Measurements from ENCODE around the gene MYO18A.

The MYO18A gene

GRCh38 chr17:29073045-29073444 is 107.2 kb downstream of the MYO18A start:
- DNase-seq, result no peak

- DNase-seq, result no peak
Observed at GRCh38 chr17:29071303-29071702, 108.9 kb downstream of the MYO18A start.

DNA sequence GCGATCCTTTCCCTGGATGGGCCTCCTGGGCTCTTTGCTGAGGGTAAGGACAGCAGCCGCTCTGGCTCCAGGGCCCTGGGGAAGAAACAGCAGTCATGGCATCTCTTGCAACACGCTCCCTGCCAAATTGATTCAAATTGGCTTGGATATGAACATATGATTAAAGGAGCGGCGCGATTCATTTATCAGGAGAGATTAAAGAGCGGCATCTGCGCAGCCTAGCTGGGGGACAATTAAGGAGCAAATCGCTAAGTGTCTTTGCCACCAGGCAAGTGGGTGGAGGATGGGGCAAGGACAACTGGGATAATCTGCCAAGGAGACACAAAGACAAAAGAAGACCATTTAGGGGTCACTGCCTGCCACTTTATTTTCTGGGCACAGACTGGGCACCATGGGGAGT is 109.4 kb downstream of the MYO18A start:
- no peak for DNase-seq

GRCh38 chr17:29070308-29070707 is 109.9 kb downstream of the MYO18A start:
- DNase-seq, result no peak

DNA sequence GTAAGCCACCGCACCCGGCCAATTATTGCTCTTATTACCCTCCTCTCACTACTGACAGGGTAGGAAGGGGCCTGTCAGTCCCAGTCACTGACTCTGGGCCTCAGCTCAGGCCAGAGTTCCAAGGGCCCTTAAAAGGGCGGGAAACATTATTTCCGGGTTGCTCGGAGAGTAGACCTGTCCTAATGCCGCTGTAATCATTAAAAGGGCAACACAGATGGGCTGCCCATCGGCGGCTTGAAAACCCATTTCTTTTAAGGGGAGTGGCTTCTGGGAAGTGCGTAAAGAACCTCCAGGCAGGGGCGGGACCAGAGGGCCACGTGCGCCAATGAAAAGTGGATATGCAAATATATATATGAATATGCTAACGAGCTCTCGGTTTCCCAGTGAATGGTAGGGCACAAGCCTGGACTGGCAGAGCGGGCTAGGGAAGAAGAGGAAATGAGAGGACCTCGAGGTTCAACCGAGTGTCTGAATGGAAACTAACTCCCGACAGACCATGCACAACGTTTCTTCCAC is 110.6 kb downstream of the MYO18A start:
- DNase-seq, result no peak

DNA sequence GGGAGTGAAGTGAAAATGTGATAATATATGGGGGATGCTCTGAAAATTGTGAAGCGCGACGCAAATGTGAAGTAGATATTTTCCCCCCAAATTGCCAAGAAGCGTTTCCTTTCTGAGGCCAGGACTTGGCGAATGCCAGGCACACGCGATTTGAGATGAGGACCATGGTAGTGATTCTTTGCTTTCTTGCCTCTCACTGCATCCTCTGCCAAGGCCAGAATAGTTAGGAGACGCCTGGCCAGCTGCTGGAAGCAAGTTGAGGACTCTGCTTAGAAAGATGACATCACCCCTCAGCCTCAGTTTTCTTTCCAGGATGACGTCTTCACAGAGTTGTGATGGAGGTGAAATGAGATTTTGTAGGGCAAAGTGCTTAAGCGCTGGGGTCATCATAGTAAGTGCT is 111.4 kb downstream of the MYO18A start:
- DNase-seq, result no peak

DNA sequence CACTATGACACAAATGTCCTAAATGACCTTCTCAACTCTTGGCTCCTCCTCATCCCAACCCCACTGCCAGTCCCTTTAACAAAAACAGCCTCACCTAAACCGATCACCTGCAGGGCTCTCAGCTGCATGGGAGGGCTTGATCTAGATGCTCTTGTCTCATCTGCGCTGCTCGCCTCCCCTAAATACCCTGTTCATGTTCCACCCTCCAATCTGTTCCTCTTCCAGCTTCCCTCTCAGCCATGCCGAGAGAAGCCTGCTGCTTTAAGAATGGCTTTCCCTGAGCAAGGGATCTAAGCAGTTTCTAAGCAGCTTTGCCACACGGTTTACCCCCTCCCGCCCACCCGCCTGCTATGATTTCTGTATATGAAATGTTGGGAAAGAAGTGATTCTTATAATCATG is 113.6 kb downstream of the MYO18A start:
- DNase-seq, result no peak

- DNase-seq, result no peak
Observed at GRCh38 chr17:29066047-29066446, 114.2 kb downstream of the MYO18A start.

DNA sequence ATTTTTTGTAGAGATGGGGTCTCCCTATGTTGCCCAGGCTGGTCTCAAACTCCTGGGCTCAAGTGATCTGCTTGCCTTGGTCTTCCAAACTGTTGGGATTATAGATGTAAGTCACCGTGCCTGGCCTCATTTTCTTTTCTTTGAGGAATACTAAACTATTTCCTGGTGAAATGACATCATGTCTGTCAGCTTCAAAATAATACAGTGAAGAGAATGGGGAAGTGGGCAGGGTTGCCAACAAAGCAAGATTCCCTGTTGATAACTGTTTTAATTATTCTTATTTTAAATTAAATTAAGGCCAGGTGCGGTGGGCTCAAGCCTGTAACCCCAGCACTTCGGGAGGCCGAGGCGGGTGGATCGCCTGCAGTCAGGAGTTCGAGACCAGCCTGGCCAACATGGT is 116.2 kb downstream of the MYO18A start:
- DNase-seq, result no peak

DNA sequence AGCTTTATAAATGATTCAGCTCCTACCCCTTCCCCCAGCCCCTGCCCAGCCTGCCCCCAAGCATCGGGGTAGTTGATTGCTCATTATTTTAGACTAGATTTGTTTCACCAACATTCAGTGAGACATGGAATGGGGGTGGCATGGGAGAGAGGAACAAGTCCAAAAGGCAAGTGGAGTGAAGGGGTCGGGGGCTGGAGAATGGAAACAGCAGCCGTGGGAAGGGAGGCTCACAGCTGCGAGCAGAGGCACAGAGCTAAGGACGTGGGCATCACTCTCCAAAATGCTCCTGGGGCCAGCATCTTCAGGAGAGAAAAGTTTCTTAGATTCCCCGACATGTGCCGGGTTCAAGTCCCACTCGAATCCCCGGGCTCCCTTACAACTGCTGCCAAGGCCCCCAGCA is 118.0 kb downstream of the MYO18A start:
- no peak for DNase-seq

GRCh38 chr17:29061036-29061435 is 119.2 kb downstream of the MYO18A start:
- DNase-seq, result no peak

- DNase-seq, result no peak
Observed at GRCh38 chr17:29060475-29060874, 119.7 kb downstream of the MYO18A start.

- no peak for DNase-seq
Observed at GRCh38 chr17:29059281-29059680, 120.9 kb downstream of the MYO18A start.

DNA sequence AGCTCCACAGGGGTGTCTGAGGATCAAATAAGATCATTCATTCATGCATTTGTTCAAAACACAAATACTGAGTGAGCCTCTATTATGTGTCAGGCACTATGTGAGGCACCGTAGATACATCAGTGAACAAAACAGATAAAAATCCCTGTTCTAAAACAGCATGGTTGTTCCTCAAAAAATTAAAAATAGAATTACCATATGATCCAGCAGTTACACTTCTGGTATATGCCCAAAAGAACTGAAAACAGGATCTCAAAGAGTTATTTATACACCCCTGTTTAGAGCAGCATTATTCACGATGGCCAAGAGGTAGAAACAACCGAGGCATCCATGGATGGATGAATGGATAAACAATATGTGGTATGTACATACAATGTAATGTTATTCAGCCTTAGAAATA is 121.8 kb downstream of the MYO18A start:
- no peak for DNase-seq

GRCh38 chr17:29057361-29057760 is 122.8 kb downstream of the MYO18A start:
- no peak for DNase-seq

DNA sequence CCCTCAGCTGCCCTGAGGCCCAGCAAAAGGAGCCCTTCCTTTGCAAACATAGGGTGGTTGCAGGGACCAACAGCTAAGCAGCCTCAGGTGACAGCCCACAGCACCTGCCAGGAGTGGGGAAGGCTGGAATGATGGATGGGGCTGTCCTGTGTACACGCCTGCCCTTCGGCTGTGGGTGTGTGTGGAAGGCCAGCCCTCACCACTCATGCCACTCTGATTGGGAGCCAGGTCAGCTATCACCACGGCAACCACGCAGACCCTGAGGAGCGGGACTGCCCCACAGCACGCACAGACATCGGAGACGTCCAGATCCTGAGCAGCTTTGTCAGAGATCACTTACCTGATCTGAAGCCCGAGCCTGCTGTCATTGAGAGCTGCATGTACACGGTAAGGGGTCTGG is 125.4 kb downstream of the MYO18A start:
- DNase-seq, result no peak

DNA sequence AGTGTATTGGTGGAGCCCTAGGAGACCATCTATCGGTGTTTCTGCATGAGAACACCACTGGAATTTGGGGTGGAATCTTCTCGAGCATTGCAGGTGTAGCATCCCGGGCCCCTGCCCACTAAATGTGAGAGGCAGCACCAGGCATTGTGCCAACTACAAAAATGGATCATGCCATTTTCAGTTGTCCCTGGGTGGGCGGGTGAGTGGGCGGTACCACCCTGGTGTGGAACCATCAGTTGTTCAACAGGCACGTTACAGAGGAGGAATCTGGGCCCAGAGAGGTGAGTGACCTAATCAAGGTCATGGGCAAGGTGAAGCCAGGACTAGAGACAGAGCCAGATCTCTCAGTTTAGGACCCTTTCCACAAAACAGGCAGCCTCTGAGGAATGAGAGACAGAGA is 128.5 kb downstream of the MYO18A start:
- DNase-seq, result peak; percentile 5

- DNase-seq, result no peak
Observed at GRCh38 chr17:29051194-29051593, 129.0 kb downstream of the MYO18A start.

DNA sequence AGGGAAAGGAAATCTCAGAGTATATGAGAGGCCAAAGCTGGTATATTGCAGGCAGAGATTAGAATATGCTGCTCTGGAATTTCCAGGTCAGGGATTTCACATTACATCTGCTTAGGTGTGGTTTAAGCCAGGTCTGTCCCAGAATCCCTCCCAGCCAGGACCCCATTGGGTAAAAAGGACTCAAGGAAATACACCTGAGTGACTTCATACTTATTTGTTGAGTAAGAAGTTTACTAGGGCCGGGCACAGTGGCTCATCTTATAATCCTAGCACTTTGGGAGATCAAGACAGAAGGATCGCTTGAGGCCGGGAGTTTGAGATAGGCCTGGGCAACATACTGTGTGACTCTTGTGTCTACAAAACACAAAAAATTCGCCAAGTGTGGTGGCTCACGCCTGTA is 130.0 kb downstream of the MYO18A start:
- DNase-seq, result no peak

- DNase-seq, result no peak
Observed at GRCh38 chr17:29049541-29050145, 130.6 kb downstream of the MYO18A start.

DNA sequence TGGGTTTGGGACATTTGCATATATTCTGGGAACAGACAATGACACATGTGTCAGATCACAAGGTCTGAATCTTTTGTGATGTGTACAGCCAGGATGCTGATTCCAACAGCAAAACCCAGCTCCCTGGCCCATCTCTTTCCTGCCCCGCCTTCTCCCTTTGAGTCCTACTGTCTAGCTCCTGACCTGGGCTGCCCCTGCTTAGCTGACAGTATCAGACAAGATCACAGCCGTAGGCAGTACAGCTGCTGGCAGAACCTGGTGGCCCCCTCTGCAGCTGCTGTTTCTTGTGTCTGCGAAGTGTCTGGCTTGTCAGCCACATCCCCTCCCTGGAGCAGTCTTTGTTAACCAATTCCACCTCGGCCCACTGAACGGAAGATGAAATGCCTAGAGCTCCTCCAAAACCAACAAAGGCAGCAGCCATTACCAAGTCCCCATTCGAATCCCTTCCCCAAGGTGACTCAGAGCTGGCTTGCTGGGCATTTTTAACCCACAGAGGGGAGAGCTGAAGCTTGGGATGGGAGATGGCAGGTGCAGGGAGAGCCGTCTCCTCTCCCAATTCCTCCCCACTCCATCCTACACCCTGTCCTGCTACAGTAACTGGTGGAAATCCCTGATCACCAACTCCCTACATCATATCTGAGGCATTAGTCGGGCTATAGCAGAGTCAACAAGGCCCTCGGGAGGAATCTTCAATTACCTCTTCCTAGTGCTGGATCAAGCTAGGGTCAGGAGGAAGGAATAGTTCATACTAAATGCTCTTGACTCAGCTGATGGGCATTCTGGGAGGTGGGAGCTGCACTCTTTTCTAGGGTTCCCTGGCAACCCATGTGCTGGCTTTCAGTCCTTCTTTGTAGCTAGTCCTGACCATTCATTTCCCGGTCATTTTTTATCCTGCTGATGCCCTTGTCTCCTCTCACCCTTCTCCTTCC is 131.5 kb downstream of the MYO18A start:
- no peak for DNase-seq

GRCh38 chr17:29046473-29046839 is 133.7 kb downstream of the MYO18A start:
- no peak for DNase-seq

DNA sequence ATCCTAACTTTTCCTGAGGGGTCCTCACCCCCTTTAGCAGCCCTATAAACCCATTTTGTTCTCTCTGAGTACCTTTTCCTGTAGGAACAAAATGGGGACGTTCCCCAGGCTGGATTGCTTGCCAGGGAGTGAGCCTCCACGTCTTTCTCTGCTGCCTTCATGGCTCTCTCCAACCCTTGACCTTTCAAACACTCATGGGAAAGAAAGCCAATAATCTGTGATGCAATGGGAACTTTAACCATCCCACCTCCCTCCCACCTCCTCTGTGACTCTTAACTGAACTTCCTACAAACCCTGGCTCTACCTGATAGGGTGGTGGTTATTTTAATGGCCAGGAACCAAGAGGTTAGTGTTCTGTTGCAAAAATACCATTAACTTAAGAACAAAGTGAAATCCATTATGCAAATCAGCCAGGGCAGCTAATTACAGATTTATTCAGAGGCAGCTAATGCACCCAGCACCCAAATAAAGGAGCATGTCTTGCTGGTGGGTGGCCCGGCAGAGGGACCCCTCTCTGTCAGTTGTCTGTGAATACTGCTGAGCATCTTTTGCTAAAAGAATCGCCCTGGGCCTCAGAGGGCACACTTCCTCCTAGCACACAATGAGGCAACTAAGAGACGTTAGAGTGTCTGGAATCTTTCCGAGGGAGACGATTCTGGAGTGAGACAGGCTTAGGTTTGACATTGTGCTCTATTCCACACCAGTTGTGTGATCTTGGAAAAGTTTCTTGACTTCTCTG is 134.3 kb downstream of the MYO18A start:
- no peak for DNase-seq

GRCh38 chr17:29045026-29045425 is 135.2 kb downstream of the MYO18A start:
- no peak for DNase-seq

Measured in stimulated activated CD4-positive, alpha-beta T cell treated with anti-CD3 and anti-CD28 coated beads, Interleukin-4, amount 100 ng/mL, for 24 hours (primary cell).